ENCODE measurements around the gene CCRL2. TPM values are rescaled to one million over a fixed set of nuclear protein-coding genes. Genes with fewer than 3 reads are reported as not detected.
A peak's percentile ranks its signal among the peaks of the same experiment; 100 is the strongest.

Gene CCRL2
- total and polyA plus RNA-seq, 2 of the 4 experiments (the other 2 are of a cell fraction): 0.29 to 0.36 TPM

- Histone ChIP-seq H4K8ac (ENCODE audit: low read depth in 2 of 2, low read length in 2 of 2) (peak overlapping the region in 1 of 2 experiments; percentile 54; a peak in 1 of 4 replicates), H4K5ac (ENCODE audit: low read depth, low read length) (no peak overlapping the region), H3K27me3 (ENCODE audit: control insufficient read depth, insufficient read depth, low read length) (peaks cover 4% of the 10 kb centered on the region; the same call in 1 of the 2 replicates), H2AK9ac (replicated peaks; ENCODE audit: low read depth, low read length, poor library complexity) (no peak overlapping the region), H3K4me1 (ENCODE audit: control insufficient read depth, insufficient read depth, low read length) (peaks cover 6% of the 10 kb centered on the region), H3K18ac (ENCODE audit: low read depth, low read length) (no peak overlapping the region), H2AK5ac (ENCODE audit: low read depth, low read length) (no peak overlapping the region), H3K36me3 (ENCODE audit: control insufficient read depth, insufficient read depth, low read length) (no peaks in the 10 kb centered on the region), H3K4me3 (ENCODE audit: insufficient read depth, low read depth, low read length) (no peak overlapping the region), H2BK20ac (ENCODE audit: low read depth, low read length) (no peak overlapping the region; the same call in 1 of the 2 replicates), H2BK5ac (ENCODE audit: low read depth, low read length, poor library complexity, severe bottlenecking) (no peak overlapping the region), H3K23ac (ENCODE audit: low read depth, low read length) (no peak overlapping the region), H3K4me2 (ENCODE audit: low read depth, low read length) (no peak overlapping the region), H3K27ac (ENCODE audit: insufficient read depth, low read length) (no peak overlapping the region), H3K4ac (ENCODE audit: low read depth, low read length) (no peak overlapping the region), H2BK15ac (ENCODE audit: low read depth, low read length) (no peak overlapping the region), H3K9me3 (ENCODE audit: control insufficient read depth, insufficient read depth, low read length) (no peaks in the 10 kb centered on the region), H2AFZ (replicated peaks; ENCODE audit: low read length, poor library complexity) (no peak overlapping the region), H4K20me1 (ENCODE audit: insufficient read depth, low read length) (no peaks in the 10 kb centered on the region), H3K9me1 (ENCODE audit: insufficient read depth, low read length) (no peaks in the 10 kb centered on the region), H3K9ac (ENCODE audit: low read depth, low read length) (no peak overlapping the region), H4K91ac (ENCODE audit: insufficient read depth, low read depth, low read length) (no peak overlapping the region), H3K14ac (replicated peaks; ENCODE audit: low read depth, low read length) (0 out of 2 replicates have a peak overlapping the region, but pooled peaks have one; percentile 33), H3K79me1 (ENCODE audit: low read depth in 1 of 2, low read length in 2 of 2) (no peaks in the 10 kb centered on the region), H3K56ac (ENCODE audit: extremely low read depth, insufficient read depth, low read length) (no peak overlapping the region), H2BK120ac (ENCODE audit: low read depth, low read length) (no peak overlapping the region)
- BruUV-seq (replicated peaks): no TSS peak
- dilution Hi-C loops (cut with HindIII; ENCODE audit: low sequenced_read_pairs, unreplicated experiment) (no loop called here), intact Hi-C loops (cut with micrococcal nuclease) (no loop called here), in situ Hi-C loops (cut with MboI; ENCODE audit: low sequenced_read_pairs) (no loop called here)
- ChIA-PET POLR2A (ENCODE audit: unreplicated experiment) (no interaction called here), CTCF (no interaction called here)
- DNase-seq (peak; percentile 16), ATAC-seq (ENCODE audit: low read depth) (no peak)
- TF ChIP-seq USF2 (IDR thresholded peaks at IDR 0.05; ENCODE audit: low read depth, low read length): no peak
- no peak for TF ChIP-seq RFX5 (IDR thresholded peaks at IDR 0.05; ENCODE audit: low read depth, low read length)
- TF ChIP-seq POLR2A (IDR thresholded peaks at IDR 0.05; ENCODE audit: low read depth, low read length): no peak
- no peak for TF ChIP-seq MAZ (IDR thresholded peaks at IDR 0.05; ENCODE audit: borderline replicate concordance, low read depth, low read length)
- TF ChIP-seq NFE2L2 (IDR thresholded peaks at IDR 0.05; ENCODE audit: low read depth, low read length): no peak
- TF ChIP-seq CHD1 (IDR thresholded peaks at IDR 0.05; ENCODE audit: low read depth, low read length): no peak
- no peak for TF ChIP-seq MXI1 (IDR thresholded peaks at IDR 0.05; ENCODE audit: borderline replicate concordance, low read depth, low read length)
- no peak for TF ChIP-seq MAFK (IDR thresholded peaks at IDR 0.05; ENCODE audit: low read depth, low read length)
- TF ChIP-seq FOS (IDR thresholded peaks at IDR 0.05; ENCODE audit: low read depth, low read length): no peak
- no peak for TF ChIP-seq CTCF (conservative IDR thresholded peaks at IDR 0.05; ENCODE audit: low read depth, low read length)
- TF ChIP-seq RCOR1 (IDR thresholded peaks at IDR 0.05; ENCODE audit: insufficient replicate concordance, low read length): no peak
- no peak for TF ChIP-seq RAD21 (IDR thresholded peaks at IDR 0.05; ENCODE audit: low read length)
- no peak for TF ChIP-seq CEBPB (IDR thresholded peaks at IDR 0.05; ENCODE audit: low read depth, low read length)
- TF ChIP-seq SMC3 (IDR thresholded peaks at IDR 0.05; ENCODE audit: low read depth, low read length): no peak
- TF ChIP-seq ELK1 (IDR thresholded peaks at IDR 0.05; ENCODE audit: borderline replicate concordance, low read depth, low read length): no peak
- TF ChIP-seq BHLHE40 (IDR thresholded peaks at IDR 0.05; ENCODE audit: low read depth, low read length): no peak
- no CpG with 5 or more reads among the region's 3 CpGs for WGBS, 2 experiments (ENCODE audit: extremely low coverage in 2 of 2, insufficient read length in 1 of 2)
Measured at GRCh38 chr3:46412786-46413298, 5.8 kb downstream of the CCRL2 start.
